NCI-H69 (cell line): Measurements from ENCODE around the gene COL8A2.

ENCODE experiments used
- DNase-seq: peaks from one replicate; lab custom pipeline; 2025; lab: John Stamatoyannopoulos, UW

COL8A2 gene

GRCh38 chr1:36157115-36157903 lies 32.3 kb upstream of the COL8A2 start:
- DNase-seq, result peak; percentile 28

GRCh38 chr1:36156329-36157114 lies 31.5 kb upstream of the COL8A2 start:
- peak; percentile 80 for DNase-seq

- DNase-seq, result peak; percentile 84
Observed at GRCh38 chr1:36155408-36156328, 30.6 kb upstream of the COL8A2 start, which contains the start of gene MAP7D1. MAP7D1 (plus strand) TSS chr1:36156160; CDS start chr1:36156418, 258 bp downstream.

GRCh38 chr1:36154765-36155407 lies 29.9 kb upstream of the COL8A2 start:
- peak; percentile 34 for DNase-seq

- no peak for DNase-seq
Observed at GRCh38 chr1:36154335-36154734, 29.3 kb upstream of the COL8A2 start.

GRCh38 chr1:36153476-36153875 lies 28.5 kb upstream of the COL8A2 start:
- DNase-seq, result no peak

GRCh38 chr1:36151845-36152203 lies 26.8 kb upstream of the COL8A2 start:
- DNase-seq, result peak; percentile 62

GRCh38 chr1:36151134-36151844 lies 26.3 kb upstream of the COL8A2 start:
- DNase-seq, result no peak

GRCh38 chr1:36150296-36151133 lies 25.5 kb upstream of the COL8A2 start:
- DNase-seq, result peak; percentile 93

- peak; percentile 59 for DNase-seq
Observed at GRCh38 chr1:36149973-36150295, 24.9 kb upstream of the COL8A2 start.

- peak; percentile 98 for DNase-seq
Observed at GRCh38 chr1:36149237-36149972, 24.4 kb upstream of the COL8A2 start, which contains the start of gene TRAPPC3. TRAPPC3 (minus strand) TSS chr1:36149486; CDS start chr1:36149378, 108 bp downstream.

GRCh38 chr1:36148821-36149236 lies 23.8 kb upstream of the COL8A2 start:
- no peak for DNase-seq

GRCh38 chr1:36144413-36144812 lies 19.4 kb upstream of the COL8A2 start:
- DNase-seq, result no peak

GRCh38 chr1:36143424-36143823 lies 18.4 kb upstream of the COL8A2 start:
- DNase-seq, result no peak

- DNase-seq, result no peak
Observed at GRCh38 chr1:36142121-36142520, 17.1 kb upstream of the COL8A2 start.

- no peak for DNase-seq
Observed at GRCh38 chr1:36139521-36139920, 14.5 kb upstream of the COL8A2 start.

GRCh38 chr1:36137776-36138175 lies 12.8 kb upstream of the COL8A2 start:
- DNase-seq, result peak; percentile 51

GRCh38 chr1:36137226-36137625 lies 12.2 kb upstream of the COL8A2 start:
- no peak for DNase-seq

GRCh38 chr1:36136535-36136934 lies 11.5 kb upstream of the COL8A2 start:
- DNase-seq, result no peak
